ENCODE measurements around the gene KCNK13. TPM values are rescaled to one million over a fixed set of nuclear protein-coding genes. Genes with fewer than 3 reads are reported as not detected.
"Not testable (repeated sequence)": the region's sequence is repeated elsewhere in the genome, so short reads cannot be mapped to it uniquely, and the experiment has no call there.

KCNK13 gene
- total RNA-seq, 2 experiments from 2014 or later = not detected

DNA sequence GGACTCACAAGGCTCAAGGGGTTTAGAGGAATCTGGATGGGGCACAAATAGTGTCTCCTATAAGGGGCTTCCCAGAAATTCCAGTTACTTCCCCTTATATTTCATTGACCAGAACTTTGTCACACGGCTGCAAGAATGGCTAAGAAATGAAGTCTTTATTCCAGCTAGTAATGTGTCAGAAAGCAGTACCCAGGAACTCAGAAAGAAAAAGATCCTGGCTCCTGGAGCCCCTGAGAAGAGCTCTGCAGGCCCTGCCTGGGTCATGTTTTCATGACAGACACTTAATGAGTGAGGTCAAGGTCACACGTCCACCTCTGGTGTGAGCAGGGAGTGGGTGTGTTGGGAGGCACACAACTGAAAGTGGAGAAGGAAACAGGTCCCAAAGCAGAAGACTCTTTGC lies 17.8 kb downstream of the KCNK13 start:
- TF ChIP-seq, protein P1, sequence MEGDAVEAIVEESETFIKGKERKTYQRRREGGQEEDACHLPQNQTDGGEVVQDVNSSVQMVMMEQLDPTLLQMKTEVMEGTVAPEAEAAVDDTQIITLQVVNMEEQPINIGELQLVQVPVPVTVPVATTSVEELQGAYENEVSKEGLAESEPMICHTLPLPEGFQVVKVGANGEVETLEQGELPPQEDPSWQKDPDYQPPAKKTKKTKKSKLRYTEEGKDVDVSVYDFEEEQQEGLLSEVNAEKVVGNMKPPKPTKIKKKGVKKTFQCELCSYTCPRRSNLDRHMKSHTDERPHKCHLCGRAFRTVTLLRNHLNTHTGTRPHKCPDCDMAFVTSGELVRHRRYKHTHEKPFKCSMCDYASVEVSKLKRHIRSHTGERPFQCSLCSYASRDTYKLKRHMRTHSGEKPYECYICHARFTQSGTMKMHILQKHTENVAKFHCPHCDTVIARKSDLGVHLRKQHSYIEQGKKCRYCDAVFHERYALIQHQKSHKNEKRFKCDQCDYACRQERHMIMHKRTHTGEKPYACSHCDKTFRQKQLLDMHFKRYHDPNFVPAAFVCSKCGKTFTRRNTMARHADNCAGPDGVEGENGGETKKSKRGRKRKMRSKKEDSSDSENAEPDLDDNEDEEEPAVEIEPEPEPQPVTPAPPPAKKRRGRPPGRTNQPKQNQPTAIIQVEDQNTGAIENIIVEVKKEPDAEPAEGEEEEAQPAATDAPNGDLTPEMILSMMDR (IDR thresholded peaks at IDR 0.05) = no peak
- ATAC-seq = no peak
- H3K27me3 Mint-ChIP-seq = peaks cover 29% of the 10 kb centered on the region
- ChIA-PET CTCF (no interaction called here), POLR2A (interaction anchor here (0.7 kb wide), 1 partner anchor 10 kb away, joined by 3 read pairs; no protein-coding TSS in a partner anchor)
- intact Hi-C loops (cut with micrococcal nuclease) = no loop called here
- no peaks in the 10 kb centered on the region for H3K9me3 Mint-ChIP-seq
- no peak overlapping the region for H3K27ac Mint-ChIP-seq
- no peak for DNase-seq
- no peak overlapping the region for H3K4me3 Mint-ChIP-seq
- H3K4me1 Mint-ChIP-seq (ENCODE audit: low read depth) = no peaks in the 10 kb centered on the region
- H3K36me3 Mint-ChIP-seq (ENCODE audit: low read depth) = no peaks in the 10 kb centered on the region

DNA sequence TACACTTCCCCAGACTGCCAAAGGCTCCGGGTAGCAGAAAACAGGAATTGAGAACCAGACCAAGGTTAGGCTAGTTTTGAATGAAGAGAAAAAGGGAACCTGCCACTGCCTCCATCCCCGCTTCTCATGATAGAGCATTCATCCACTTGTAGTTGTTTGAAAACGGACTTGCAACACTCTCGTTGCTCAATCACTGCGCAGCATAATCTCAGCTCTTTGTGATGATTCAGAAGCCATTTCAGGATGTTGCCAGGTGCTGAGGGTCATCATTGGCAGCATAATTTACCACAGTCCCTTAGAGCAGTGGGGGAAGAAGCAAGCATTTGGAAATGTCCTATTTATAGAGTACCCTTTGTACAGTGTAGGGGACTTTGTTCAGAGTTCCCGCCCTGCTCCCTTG lies 25.6 kb downstream of the KCNK13 start:
- Mint-ChIP-seq H3K27me3 (peaks cover 26% of the 10 kb centered on the region), H3K4me3 (no peak overlapping the region), H3K36me3 (ENCODE audit: low read depth) (no peaks in the 10 kb centered on the region), H3K27ac (no peak overlapping the region), H3K9me3 (no peaks in the 10 kb centered on the region), H3K4me1 (ENCODE audit: low read depth) (no peaks in the 10 kb centered on the region)
- ATAC-seq (no peak), DNase-seq (no peak)
- intact Hi-C loops (cut with micrococcal nuclease) = no loop called here
- ChIA-PET POLR2A (no interaction called here), CTCF (no interaction called here)
- TF ChIP-seq, protein P1 (IDR thresholded peaks at IDR 0.05) = no peak

DNA sequence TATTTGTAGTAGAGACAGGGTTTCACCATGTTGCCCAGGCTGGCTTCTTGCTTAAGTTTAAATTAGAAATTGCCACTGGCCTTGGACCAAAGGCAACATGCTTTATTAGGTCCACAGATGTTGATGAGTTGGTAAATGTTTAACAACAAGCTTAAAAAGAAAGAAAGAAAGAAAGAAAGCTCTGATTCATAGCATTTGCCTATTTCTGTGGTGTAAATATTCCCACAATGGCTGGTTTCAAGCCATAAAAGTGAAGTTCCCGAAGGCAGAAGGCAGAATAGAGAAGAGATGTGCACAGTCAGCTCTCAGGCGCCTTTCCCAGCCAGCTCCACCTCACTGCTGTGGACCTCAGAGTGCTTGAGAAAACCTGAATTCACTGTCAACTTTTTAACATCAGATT lies 26.4 kb downstream of the KCNK13 start:
- H3K4me3 Mint-ChIP-seq = no peak overlapping the region
- no peaks in the 10 kb centered on the region for H3K9me3 Mint-ChIP-seq
- no peaks in the 10 kb centered on the region for H3K36me3 Mint-ChIP-seq (ENCODE audit: low read depth)
- H3K27ac Mint-ChIP-seq = no peak overlapping the region
- POLR2A ChIA-PET = no interaction called here
- TF ChIP-seq, protein P1 (IDR thresholded peaks at IDR 0.05) = no peak
- peaks cover 26% of the 10 kb centered on the region for H3K27me3 Mint-ChIP-seq
- intact Hi-C loops (cut with micrococcal nuclease) = no loop called here
- no peak for ATAC-seq
- CTCF ChIA-PET = no interaction called here
- no peaks in the 10 kb centered on the region for H3K4me1 Mint-ChIP-seq (ENCODE audit: low read depth)
- no peak for DNase-seq

DNA sequence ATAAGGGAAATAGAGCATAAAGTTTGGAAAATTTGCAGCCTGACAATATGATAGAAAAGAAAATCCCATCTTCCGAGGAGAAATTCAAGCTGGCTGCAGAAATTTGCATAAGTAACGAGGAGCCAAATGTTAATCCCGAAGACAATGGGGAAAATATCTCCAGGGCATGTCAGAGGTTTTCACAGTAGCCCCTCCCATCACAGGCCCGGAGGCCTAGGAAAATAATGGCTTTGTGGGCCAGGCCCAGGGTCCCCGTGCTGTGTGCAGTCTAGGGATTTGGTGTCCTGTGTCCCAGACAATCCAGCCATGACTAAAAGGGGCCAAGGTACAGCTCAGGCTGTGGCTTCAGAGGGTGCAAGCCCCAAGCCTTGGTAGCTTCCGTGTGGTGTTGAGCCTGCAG lies 27.7 kb downstream of the KCNK13 start:
- intact Hi-C loops (cut with micrococcal nuclease); H3K27ac Mint-ChIP-seq; H3K9me3 Mint-ChIP-seq; H3K4me3 Mint-ChIP-seq; POLR2A ChIA-PET; H3K36me3 Mint-ChIP-seq (ENCODE audit: low read depth); DNase-seq; ATAC-seq; H3K4me1 Mint-ChIP-seq (ENCODE audit: low read depth): not testable (repeated sequence)
- CTCF ChIA-PET = interaction anchor here (0.6 kb wide), 1 partner anchor 777 kb away, joined by 3 read pairs; no protein-coding TSS in a partner anchor
- peaks cover 29% of the 10 kb centered on the region for H3K27me3 Mint-ChIP-seq

DNA sequence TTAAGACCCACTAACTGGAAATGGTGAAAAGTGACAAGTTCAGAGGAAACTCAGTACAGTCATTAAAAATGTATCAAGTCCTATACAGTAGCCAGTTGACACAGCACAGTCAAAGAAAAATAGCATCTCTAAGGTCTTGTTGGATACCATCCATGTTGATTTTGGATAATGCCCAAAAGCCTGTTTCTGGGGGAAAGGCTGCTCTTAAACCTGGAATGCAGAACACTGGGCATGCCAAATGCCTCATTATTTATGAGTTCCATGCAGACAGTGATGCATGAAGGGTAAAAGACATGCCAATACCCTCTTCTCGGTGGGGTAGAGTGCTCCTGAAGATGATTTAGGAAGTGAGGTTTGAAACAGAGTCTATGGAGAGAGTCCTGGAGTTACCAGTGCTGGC lies 29.6 kb downstream of the KCNK13 start:
- ATAC-seq (no peak), DNase-seq (no peak)
- H3K27me3 Mint-ChIP-seq = peaks cover 27% of the 10 kb centered on the region
- no peak overlapping the region for H3K4me3 Mint-ChIP-seq
- no peak overlapping the region for H3K27ac Mint-ChIP-seq
- no peaks in the 10 kb centered on the region for H3K9me3 Mint-ChIP-seq
- POLR2A ChIA-PET = no interaction called here
- H3K36me3 Mint-ChIP-seq (ENCODE audit: low read depth) = no peaks in the 10 kb centered on the region
- H3K4me1 Mint-ChIP-seq (ENCODE audit: low read depth) = peaks cover 4% of the 10 kb centered on the region
- TF ChIP-seq, protein P1 (IDR thresholded peaks at IDR 0.05) = no peak
- CTCF ChIA-PET = no interaction called here
- intact Hi-C loops (cut with micrococcal nuclease) = no loop called here
